ENCODE results near the gene NMUR2.

DNA sequence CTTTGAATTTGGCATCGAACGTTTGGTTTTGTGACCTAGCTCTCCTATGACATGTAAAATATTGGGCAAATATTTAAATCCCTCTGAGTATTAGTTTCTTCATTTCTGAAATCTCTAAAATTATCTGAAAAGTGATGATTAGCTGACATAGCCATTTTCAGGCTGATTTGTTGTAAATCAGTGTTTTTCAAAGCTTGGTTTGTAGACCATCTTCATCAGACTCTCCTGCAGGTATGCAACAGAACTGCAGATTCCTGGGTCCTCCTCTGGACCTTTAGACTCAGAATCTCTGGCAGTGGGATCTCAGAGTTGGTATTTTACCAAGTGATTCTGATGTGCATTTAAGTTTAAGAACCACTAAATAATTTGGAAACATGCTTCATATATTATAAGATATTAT is 38.9 kb upstream of the NMUR2 start:
- no peak for TF ChIP-seq POLR2A (IDR thresholded peaks at IDR 0.05; ENCODE audit: borderline replicate concordance, extremely low read depth, insufficient read depth, insufficient read length)
- TF ChIP-seq RAD21 (IDR thresholded peaks at IDR 0.05; ENCODE audit: low read depth) = no peak
- no peak for TF ChIP-seq CTCF (IDR thresholded peaks at IDR 0.05 in 2 of 3, conservative IDR thresholded peaks at IDR 0.05 in 1 of 3; ENCODE audit: borderline replicate concordance in 1 of 3, insufficient read depth in 1 of 3, low read depth in 2 of 3, low read length in 2 of 3)
- TF ChIP-seq EGR1 (IDR thresholded peaks at IDR 0.05; ENCODE audit: low read depth) = no peak
- TF ChIP-seq POLR2AphosphoS5 (IDR thresholded peaks at IDR 0.05; ENCODE audit: low read depth, low read length) = no peak
- no peak for TF ChIP-seq YY1 (IDR thresholded peaks at IDR 0.05; ENCODE audit: extremely low read depth, insufficient replicate concordance, low read depth, low read length)
- TF ChIP-seq EZH2 (IDR thresholded peaks at IDR 0.05) = no peak
- no peak for TF ChIP-seq SIN3A (IDR thresholded peaks at IDR 0.05; ENCODE audit: low read depth)
